HG02973 (cell line): ENCODE results near the gene RUFY3.
"Not testable (repeated sequence)": the region's sequence is repeated elsewhere in the genome, so short reads cannot be mapped to it uniquely, and the experiment has no call there.

Source experiments
- ATAC-seq: cut with Tn5 transposase; IDR thresholded peaks from one replicate; pipeline ENCODE4 v1.9.1; 2021; ENCODE audit warnings: moderate library complexity; ENCODE audit not compliant: unreplicated experiment

The RUFY3 gene

DNA sequence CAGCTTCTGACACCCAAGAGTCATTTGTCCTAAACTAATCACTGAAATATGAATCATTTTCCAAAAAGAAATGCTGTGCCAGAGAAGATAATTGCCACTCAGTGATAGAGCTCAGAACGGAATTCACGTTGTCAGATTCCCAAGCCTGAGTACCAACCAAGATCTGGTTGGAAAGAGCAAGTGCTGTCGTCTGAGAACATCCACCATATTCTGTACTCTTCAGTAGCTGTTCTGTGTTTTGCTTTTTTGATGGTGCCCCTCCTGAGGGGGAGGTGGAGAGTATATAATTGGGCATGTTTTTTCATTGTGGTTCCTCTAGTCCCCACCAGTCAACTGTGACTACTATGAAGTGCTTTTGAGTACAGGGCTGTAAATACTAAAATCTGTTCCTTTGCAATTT is 13.2 kb downstream of the RUFY3 start:
- ATAC-seq, result no peak

DNA sequence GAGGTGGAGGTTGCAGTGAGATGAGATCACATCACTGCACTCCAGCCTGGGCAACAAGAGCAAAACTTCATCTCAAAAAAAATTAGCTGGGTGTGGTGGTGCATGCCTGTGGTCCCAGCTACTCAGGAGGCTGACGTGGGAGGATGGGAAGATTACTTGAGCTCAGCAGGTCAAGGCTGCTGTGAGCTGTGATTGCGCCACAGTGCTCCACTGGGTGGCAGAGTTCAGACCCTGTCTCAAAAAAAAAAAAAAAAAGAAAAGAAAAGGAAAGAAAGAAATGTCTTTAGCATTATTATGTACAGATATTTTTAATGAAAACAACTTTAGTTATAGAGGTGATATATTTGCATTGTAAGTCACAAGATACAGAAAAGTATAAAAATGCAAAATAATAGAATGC is 14.2 kb downstream of the RUFY3 start:
- ATAC-seq, result not testable (repeated sequence)

DNA sequence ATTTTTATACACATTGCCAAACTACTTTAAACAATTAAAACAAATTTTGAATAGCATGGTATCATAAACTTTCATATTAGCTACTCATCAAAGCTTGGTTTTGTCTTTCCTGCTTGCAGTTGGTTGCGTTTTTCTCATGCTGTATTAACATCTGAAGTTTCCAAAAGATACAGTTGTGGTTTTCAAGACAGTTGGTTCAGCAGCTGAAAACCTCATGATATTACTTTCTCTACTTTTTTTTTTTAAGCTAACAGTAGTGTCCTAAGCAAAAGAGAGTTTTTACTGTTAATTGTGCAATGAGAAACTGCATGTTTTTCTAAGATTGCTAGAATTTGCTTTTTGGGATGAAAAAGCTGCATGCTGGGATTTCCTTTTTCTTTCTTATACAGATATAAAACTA is 15.2 kb downstream of the RUFY3 start:
- ATAC-seq, result no peak

DNA sequence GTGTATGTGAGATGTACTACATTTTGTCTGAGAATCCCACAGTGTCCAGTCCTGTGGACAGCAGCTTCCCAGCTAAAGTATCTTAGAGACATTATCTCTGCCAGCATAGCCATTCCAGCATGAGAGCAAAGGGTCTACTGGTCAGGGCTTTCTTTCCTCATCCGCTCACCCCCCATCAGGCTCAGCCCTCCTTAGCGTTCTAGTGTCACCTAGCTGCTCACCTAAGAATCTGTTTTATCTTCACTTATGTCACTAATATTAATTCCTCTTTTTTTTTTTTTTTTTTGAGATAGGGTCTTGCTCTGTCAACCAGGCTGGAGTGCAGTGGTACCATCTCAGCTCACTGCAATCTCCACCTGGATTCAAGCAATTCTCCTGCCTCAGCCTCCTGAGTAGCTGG is 15.6 kb downstream of the RUFY3 start:
- ATAC-seq, result no peak

- ATAC-seq, result no peak
These were observed 18.0 kb downstream of the RUFY3 start for GRCh38 chr4:70739496-70740337.

DNA sequence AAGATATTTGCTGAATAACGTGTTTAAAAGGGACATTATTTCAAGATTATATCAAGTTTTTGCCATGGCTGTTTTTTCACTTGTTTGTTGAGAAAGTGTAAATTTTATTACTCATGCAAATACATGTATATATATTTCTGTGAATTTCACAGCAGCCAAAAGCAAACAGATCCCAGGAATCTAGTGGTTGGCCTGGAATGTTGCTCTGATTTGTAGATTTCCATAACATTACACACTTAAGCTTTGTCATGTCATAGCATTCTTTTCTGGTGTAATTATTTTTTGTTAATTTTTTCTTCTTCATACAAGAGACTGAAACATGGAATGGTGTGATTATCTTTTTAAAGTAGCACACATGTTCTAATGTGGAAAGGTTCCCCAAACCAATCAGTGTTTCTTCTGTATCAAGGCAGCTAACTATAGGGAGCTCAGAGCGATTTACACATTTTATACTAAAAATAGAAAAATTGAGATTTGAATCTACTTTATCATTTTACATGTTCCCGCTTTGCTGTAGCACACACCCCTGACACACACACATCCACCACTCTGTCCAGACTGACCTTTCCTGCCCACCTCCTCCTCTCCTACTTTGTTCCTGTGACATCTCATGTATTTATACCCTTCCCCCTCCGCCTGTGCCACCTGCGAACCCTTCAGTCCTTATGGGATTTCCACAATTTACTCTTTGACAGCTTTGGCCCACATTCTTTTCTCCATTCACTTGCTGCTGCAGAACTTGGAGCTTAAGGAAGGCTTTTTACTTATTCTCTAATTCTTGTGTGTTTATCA is 20.3 kb downstream of the RUFY3 start:
- ATAC-seq, result no peak

DNA sequence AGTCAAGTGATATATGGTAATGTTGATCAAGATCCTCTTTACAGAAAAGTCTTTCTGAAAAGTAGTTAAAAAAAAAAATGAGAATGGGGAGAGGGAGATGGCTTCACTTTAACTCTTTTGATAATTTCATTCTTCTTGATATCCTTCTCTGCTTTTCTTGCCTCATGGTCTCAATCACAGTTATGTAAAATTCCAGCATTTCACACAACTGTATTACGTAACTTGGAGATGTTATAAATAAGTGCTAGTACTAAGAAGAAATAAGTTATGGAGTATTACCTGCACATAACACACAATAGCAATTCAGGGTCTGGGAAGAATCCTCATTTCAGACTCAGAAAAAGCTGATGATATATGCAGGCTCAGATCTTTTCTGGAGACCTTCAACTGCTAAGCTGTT is 22.0 kb downstream of the RUFY3 start:
- no peak for ATAC-seq

DNA sequence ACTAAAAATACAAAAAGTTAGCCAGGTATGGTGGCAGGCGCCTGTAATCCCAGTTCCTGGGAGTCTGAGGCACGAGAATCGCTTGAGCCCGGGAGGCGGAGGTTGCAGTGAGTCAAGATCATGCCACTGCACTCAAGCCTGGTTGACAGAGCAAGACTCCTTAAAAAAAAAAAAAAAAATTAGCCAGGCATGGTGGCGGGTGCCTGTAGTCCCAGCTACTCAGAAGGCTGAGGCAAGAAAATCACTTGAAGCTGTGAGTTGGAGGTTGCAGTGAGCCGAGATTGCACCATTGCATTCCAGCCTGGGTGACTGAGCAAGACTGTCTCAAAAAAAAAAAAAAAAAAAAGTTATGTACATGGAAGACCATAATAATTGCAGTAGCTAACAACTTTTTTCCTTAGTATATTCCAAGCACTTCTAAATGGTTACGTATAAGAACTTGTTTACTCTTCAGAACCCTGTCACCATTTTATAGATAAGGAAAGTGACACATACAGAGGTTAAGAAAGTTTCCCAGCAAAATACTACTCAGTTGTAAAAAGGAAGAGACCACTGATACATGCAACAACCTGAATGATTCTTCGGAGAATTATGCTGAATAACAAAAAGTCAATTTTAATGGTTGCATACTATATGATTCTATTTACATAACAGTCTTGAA is 24.5 kb downstream of the RUFY3 start:
- ATAC-seq, result no peak

GRCh38 chr4:70747874-70748273 is 26.1 kb downstream of the RUFY3 start:
- no peak for ATAC-seq

DNA sequence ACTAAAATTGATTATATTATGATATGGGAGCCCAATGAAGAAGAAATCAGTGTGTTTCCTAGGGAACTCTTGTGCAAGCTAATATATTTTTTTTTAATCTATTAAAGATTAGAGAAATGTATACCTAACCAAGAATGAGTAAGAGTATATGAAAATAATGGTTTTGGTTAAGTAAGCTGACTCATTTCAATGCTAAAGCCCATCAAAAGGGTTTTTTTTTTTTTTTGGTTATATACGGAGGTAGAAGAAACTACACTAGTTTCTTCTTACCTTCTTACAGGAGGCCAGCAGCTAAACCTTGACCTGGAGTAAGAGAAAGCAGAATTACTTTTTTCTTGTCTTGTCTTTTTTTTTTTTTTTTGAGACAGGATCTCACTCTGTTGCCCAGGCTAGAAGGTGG is 27.5 kb downstream of the RUFY3 start:
- peak; percentile 82 for ATAC-seq

- ATAC-seq, result no peak
These were observed 30.5 kb downstream of the RUFY3 start for GRCh38 chr4:70752236-70752635.

DNA sequence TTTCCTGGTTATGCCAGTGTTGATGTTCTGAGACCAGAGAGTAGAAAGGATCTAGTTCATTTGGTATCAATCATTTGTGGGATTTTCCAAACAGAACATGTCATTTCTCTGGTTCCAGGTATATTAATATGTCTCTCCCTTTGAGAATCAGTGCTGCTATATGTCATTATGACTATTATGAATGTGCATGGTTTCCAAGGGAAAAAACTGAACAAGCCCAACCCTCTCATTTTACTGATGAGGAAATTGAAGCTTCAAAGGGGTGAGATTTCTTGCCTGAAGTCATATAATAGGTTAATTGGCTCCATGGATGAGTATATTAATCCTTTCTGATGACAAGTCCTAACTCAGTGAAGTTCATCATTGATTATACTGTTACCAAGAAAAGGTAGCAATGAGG is 31.9 kb downstream of the RUFY3 start:
- ATAC-seq, result no peak

GRCh38 chr4:70754470-70754869 is 32.7 kb downstream of the RUFY3 start:
- peak; percentile 70 for ATAC-seq

DNA sequence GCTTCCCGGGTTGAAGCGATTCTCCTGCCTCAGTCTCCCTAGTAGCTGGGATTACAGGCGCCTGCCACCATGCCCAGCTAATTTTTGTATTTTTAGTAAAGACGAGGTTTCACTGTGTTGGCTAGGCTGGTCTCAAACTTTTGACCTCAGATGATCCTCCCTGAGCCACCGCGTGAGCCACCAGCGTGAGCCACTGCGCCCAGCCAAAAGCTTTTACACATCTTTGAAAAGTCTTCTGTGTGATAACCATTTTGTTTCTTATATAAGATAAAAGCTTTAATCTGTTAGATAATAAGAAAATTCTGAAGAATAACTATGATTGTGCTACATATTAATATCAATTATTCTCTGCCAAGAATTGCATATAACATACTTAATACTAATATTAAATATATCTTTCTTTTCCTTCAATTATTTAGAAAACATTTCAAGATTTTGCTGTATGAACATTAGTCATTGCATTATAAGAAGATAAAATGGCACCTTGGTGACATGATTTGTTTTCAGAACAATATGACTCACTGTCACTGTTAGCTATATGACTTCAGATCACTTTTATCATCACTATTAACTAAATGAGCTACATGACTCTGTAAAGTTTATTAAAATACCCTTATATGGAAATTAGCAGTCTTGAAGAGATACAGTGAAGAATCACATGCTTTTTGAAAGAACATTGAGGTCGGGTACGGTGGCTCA is 33.4 kb downstream of the RUFY3 start:
- ATAC-seq, result no peak

- no peak for ATAC-seq
These were observed 37.4 kb downstream of the RUFY3 start for GRCh38 chr4:70759126-70759525.

GRCh38 chr4:70759627-70760026 is 37.9 kb downstream of the RUFY3 start:
- no peak for ATAC-seq

GRCh38 chr4:70760662-70761061 is 38.9 kb downstream of the RUFY3 start:
- no peak for ATAC-seq

DNA sequence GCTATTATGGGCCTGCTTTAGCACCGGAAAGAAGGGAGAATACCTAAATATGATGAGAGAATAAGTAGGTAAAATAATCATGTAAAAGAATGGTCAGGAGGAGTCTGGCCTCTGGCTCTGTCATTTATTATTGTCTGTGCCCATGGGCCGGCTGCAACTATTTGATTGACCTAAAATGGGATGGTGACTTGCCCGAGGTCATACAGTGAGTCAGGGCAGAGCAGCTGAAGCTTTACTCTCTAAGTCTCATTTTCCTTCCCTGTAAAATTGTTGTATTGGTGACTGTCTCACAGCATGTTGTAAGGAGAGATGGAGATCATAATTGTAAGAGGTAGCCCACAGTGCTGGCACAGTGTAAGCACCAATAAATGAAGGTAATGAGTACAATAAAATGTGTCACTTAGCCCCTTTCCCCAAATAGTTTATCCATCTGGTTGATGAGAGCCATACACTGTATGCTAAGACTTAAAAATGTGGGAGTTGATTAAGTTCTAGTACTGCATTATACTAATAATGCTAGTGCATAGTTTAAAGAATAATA is 39.6 kb downstream of the RUFY3 start:
- ATAC-seq, result no peak

GRCh38 chr4:70765368-70765767 is 43.6 kb downstream of the RUFY3 start:
- ATAC-seq, result no peak

GRCh38 chr4:70768301-70768948 is 46.7 kb downstream of the RUFY3 start:
- ATAC-seq, result no peak
